C4-2B (cell line): ENCODE data around the gene ZNF688.

Experiments
- H3K27ac ChIP-seq: fragments of 450-650 bp; 2 replicates; pipeline ENCODE4 v1.5.1; 2017
- ZFX ChIP-seq: fragments of 450-650 bp; IDR thresholded peaks from 2 replicates; pipeline ENCODE4 v1.6.1; 2017
- TF ChIP-seq, protein P1 (sequence below): fragments of 450-650 bp; conservative IDR thresholded peaks from 2 replicates; pipeline ENCODE4 v1.5.1; 2017; ENCODE audit warnings: mild to moderate bottlenecking

ZNF688 gene

DNA sequence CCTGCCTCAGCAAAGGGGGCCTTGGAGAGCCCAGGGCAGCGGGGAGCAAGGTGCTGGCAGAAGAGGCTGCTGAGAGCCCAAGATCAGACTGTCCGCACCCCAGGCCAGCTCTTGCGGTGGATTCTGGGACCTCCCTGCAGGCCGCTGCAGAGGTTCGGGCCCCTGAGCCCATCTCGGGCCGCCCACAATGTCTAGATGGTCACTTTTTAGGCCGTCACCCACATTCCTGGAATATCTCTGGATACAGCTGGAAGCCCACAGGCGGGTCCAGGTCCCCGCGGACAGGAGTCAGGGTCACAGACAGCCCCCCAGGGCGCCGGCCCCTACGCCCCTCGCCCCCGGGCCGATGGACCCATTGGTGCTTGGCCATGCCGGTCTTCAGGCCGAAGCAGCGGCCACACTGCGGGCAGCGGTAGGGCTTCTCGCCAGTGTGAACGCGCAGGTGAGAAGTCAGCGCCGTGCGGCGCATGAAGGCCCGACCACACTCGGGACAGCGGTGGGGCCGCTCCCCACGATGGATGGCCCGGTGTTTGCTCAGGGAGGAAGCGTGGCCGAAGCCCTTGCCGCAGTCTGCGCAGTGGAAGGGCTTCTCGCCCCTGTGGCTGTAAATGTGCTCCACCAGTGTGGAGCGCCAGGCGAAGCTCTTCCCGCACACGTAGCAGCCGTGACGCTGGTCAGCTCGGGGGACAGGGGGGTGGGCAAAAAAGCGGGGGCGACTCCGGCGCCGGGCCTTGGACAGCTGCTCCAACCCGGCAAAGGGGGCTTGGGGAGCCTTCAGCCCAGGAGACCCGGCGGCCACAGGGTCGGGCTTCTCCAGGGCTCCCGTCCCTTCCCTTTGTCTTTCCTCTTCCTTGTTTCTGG is 39.0 kb downstream of the ZNF688 start:
- TF ChIP-seq, protein P1, sequence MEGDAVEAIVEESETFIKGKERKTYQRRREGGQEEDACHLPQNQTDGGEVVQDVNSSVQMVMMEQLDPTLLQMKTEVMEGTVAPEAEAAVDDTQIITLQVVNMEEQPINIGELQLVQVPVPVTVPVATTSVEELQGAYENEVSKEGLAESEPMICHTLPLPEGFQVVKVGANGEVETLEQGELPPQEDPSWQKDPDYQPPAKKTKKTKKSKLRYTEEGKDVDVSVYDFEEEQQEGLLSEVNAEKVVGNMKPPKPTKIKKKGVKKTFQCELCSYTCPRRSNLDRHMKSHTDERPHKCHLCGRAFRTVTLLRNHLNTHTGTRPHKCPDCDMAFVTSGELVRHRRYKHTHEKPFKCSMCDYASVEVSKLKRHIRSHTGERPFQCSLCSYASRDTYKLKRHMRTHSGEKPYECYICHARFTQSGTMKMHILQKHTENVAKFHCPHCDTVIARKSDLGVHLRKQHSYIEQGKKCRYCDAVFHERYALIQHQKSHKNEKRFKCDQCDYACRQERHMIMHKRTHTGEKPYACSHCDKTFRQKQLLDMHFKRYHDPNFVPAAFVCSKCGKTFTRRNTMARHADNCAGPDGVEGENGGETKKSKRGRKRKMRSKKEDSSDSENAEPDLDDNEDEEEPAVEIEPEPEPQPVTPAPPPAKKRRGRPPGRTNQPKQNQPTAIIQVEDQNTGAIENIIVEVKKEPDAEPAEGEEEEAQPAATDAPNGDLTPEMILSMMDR: no peak
- TF ChIP-seq ZFX: no peak
- H3K27ac ChIP-seq: no peak overlapping the region

DNA sequence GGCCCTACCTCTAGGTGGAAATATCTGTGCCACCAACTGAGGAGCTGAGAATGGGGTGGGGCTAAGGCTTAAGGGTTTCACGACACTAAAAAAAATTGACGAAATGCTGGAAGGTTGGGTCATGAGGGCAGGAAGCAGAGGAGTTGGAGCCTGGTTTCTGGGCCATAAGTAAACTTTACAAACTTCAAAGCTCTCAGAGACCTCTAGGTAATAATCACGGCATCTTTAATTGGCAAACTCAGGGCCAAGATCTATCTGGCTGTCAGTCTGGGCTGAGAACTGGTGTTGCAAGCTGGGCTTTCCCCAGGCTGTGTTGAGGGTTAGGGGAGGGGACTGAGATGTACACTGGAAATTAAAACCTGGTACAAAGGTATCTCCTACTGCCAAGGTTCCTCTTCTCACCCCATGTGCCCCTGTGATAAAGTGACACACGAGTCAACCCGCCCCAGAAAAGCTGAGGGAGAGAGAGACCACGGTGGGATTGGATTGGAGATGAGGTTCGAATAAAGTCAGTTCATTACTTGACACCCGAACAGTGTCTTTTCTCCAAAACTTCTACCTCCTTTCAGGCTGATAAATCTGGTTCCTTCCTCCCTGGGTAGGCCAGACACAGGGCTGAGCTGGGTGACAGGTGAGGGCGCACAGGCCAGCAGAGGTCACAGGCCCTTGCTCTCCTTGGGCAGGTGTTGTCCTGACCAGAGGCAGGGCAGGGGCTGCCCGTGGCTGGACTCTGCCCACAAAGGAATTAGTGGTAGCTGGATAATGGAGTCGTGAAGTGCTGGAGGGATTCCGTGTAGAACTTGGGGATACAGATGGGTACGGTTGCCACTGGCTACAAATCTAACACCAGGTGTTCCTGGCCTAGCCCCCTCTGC is 41.1 kb downstream of the ZNF688 start:
- TF ChIP-seq, protein P1: no peak
- TF ChIP-seq ZFX: no peak
- H3K27ac ChIP-seq: no peak overlapping the region

DNA sequence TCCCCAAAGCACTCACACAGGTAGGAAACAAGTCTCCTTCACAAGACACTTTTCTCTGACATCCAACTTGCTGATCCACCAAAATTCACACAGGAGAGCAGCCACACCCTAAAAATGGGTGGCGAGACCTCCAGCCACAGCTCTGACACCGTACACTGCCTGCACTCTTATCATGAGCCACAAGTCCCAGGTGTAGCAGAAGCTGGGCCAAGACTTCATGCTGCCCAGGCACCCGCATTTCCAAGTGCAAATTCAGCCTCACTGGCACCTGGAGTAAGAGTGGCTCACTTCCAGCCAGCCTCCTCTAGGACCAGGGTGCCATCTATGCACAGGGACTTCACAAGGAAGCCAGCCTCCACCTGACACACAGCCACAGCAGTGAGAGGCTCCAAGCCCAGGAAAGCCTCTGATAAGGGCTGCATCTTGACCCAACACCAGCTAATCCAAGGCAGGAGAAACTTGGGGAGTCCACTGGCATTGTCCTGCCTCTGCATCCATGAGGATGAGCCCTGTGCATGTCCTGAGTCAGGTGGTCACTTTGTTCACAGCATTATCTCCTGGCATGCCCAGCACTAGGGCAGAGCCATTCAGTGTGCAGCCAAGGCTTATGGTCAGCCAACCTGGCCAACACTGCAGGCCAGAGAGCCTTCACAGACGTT is 42.6 kb downstream of the ZNF688 start:
- peak overlapping the region; percentile 95 for H3K27ac ChIP-seq
- TF ChIP-seq, protein P1: no peak
- no peak for TF ChIP-seq ZFX

DNA sequence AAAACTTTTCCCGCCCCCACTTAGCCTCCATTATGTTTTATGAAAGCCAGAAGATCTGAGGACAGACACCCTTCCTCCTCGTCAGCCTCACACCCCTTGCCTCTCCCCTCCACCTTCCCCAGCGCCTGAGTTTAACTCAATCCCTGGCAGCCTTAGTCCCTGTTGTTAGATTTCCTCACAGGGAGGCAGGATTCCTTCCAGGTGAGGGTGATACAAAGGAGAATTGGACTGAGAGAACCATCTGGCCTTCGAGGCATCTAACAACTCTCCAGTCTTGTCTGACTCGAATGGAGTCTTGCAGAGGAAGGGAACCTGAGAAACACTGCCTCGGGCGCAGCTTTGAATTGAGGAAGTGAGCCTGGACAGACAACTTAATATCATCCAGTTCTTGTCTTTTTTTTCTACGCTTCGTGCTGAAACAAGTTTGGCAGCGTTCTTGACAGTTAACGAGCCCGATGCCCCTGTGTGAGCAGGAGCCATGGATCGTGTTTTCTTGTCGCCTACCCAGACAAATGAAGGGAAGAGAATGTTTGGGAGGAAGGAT is 43.8 kb downstream of the ZNF688 start:
- no peak for TF ChIP-seq ZFX
- TF ChIP-seq, protein P1: no peak
- peak overlapping the region; percentile 95 for H3K27ac ChIP-seq

DNA sequence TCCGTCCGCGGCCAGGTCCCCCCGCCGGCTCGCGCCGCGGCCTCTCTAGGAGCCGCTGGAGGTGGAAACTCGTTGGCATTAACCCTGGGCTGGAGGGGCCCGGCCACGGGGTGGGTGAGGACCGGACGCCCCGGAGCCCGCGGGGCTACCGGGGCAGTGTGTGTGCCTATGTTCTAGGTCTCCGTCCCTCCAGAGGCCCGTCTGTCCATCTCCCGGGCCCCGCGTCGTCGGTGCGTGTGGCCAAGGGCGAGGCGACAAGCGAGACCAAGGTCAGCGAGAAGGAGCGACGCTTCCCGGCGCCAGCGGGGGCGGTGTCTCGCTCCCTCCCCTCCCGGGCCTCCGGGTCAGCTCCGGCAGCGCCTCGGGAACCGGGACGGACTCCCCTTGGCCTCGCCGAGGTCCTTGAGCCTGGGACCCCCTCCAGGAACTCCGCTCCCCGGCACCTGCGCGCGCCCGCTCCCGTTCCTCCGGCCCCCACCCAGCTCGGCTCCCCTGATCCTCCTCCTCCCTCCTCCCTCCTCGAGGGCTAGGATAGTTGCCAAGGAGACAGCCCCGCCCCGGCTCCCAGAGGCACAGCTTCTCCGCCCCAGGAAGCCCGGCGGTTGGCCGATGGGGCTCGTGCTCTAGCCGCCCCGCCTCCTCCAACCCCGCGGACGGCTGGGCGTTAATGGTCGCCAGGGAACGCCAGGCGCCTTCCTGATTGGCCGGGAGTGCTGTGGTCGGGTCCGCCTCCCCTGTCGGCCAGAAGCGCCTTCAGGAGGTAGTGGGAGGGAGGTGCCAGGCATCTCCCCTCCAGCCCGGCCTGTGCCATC is 44.5 kb downstream of the ZNF688 start:
- H3K27ac ChIP-seq: peak overlapping the region; percentile 95
- TF ChIP-seq, protein P1: no peak; the same call in 1 of the 2 replicates

DNA sequence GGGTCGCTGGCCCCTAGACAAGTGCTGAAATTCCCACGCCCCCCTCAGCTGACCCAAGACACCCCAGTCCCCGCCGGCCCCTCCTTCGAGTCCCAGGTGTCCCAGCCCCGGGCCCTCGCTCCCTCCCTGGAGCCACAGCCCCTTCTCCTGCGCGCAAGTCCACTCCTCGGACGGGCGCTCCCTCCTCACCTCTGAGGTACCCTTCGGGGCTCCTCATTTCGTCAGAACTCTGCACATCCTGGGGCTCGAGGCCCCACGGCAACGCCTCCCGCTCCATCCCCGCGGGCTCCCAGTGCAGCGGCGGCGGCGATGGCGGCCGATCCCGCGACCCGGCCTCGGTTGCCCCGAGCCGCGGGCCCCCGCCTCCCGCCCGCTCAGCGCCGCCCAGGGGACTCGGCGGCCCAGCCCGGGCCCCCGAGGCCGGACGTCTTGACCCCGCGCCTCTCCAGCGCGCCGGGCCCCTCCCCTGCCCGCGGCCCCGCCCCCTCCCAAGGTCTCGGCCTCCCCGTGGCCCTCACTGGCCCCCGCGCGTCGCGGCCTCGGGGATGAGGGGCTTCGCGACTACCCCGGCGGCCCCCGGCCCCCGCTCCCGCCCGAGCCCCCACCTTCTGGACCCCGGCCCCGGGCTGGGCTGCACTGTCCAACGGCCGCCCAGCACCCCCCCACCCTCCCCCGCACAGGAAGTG is 45.2 kb downstream of the ZNF688 start, which contains the start of gene ZNF768:
Gene ZNF768 (minus strand): TSS at position 430 of the 686 bp plus-strand sequence. CDS start 153 bp downstream, at position 277.
- peak within 1 kb of the TSS; percentile 95 for H3K27ac ChIP-seq
- TF ChIP-seq ZFX: peak; percentile 47; the same call in 1 of the 2 replicates
- TF ChIP-seq, protein P1: no peak
